ENCODE measurements around the gene HILPDA.
A peak's percentile ranks its signal among the peaks of the same experiment; 100 is the strongest.
"Not testable (repeated sequence)": the region's sequence is repeated elsewhere in the genome, so short reads cannot be mapped to it uniquely, and the experiment has no call there.

HILPDA gene

DNA sequence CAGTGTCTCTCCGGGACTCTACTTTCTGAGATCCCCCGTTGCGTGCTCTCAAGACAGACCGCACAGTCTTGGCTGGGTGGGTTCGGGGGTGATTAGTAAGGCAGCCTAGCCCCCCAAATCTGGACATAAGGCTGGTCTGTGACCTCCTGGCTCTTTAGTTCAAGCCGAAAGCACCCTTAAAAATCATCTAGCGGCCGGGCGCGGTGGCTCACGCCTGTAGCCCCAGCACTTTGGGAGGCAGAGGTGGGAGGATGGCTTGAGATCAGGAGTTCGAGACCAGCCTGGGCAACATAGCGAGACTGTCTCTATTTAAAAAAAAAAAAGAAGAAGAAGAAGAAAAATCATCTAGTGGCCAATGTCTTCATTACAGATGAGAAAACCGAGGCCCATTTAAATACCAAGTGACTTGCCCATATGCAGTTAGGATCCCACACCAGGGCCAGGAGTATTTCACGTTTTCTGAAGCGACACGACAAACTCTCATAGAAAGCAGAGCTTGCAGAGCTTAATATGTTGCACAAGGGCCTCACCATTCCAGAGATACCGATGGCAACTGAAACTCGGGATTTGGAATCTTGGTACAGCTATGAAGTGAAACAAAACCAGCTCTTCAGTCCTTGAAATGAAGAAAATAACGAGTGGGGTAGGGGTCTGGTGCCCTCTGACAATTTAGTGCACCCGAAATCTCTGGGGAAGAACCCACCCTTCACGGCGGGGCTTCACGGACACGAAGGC, 703 bp upstream of the HILPDA start:
- TF ChIP-seq, protein P1, sequence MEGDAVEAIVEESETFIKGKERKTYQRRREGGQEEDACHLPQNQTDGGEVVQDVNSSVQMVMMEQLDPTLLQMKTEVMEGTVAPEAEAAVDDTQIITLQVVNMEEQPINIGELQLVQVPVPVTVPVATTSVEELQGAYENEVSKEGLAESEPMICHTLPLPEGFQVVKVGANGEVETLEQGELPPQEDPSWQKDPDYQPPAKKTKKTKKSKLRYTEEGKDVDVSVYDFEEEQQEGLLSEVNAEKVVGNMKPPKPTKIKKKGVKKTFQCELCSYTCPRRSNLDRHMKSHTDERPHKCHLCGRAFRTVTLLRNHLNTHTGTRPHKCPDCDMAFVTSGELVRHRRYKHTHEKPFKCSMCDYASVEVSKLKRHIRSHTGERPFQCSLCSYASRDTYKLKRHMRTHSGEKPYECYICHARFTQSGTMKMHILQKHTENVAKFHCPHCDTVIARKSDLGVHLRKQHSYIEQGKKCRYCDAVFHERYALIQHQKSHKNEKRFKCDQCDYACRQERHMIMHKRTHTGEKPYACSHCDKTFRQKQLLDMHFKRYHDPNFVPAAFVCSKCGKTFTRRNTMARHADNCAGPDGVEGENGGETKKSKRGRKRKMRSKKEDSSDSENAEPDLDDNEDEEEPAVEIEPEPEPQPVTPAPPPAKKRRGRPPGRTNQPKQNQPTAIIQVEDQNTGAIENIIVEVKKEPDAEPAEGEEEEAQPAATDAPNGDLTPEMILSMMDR (IDR thresholded peaks at IDR 0.05; ENCODE audit: low read depth, low read length) = no peak

DNA sequence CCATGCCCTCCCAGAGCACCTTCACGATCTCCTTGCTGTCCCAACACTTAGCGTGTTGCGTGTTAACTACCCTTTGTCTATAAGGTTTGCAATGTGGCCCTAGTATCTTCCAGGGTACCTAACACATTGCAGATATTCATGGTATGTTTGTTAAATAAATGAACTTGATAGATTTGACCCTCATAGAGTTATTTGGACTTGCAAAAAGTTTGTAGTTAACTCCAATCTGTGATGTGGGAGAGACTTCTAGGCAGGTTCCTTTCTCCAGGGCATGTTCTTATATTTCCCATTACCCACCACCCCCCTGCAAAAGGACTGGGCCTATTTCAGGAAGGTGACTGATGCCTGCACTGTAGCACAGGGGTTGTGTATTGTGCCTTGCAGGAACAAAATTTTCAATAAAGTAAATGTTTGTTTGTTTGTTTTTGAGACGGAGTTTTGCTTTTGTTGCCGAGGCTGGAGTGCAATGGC, 612 bp downstream of the HILPDA start:
- H3K4me3 ChIP-seq (ENCODE audit: low read depth, low read length) = peak overlapping the region; percentile 97
- TF ChIP-seq, protein P1 (IDR thresholded peaks at IDR 0.05; ENCODE audit: low read depth, low read length) = no peak

More for the DNA sequence above, 703 bp upstream of the HILPDA start:
- peak overlapping the region; percentile 97 for H3K4me3 ChIP-seq (ENCODE audit: low read depth, low read length)

DNA sequence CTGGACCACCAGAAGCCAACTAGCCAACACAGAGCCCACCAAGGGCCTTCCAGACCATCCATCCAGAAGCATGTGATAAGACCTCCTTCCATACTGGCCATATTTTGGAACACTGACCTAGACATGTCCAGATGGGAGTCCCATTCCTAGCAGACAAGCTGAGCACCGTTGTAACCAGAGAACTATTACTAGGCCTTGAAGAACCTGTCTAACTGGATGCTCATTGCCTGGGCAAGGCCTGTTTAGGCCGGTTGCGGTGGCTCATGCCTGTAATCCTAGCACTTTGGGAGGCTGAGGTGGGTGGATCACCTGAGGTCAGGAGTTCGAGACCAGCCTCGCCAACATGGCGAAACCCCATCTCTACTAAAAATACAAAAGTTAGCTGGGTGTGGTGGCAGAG, 1.7 kb downstream of the HILPDA start:
- H3K4me3 ChIP-seq (ENCODE audit: low read depth, low read length) = peak overlapping the region; percentile 97; the same call in 1 of the 2 replicates

DNA sequence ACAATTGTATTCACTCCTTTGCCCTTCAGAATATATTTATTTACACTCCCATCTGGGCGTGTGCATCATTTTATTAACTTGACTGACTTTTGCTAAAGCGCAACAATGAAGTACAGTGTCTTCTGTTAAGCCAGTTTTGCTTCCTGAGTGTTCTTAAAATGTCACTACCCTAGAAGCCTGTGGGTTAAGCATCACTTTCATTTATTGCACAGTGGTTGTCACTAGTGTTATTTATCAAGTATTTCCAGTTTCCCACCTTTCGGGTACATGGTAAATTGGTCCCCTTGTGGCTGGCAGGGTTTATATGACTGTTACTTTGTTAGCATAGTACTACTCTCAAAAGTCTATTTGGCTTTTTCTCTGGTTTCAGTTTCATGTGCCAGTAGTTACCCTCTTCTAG, 3.3 kb downstream of the HILPDA start:
- TF ChIP-seq, protein P1 (IDR thresholded peaks at IDR 0.05; ENCODE audit: low read depth, low read length) = no peak
- H3K4me3 ChIP-seq (ENCODE audit: low read depth, low read length) = no peak overlapping the region

DNA sequence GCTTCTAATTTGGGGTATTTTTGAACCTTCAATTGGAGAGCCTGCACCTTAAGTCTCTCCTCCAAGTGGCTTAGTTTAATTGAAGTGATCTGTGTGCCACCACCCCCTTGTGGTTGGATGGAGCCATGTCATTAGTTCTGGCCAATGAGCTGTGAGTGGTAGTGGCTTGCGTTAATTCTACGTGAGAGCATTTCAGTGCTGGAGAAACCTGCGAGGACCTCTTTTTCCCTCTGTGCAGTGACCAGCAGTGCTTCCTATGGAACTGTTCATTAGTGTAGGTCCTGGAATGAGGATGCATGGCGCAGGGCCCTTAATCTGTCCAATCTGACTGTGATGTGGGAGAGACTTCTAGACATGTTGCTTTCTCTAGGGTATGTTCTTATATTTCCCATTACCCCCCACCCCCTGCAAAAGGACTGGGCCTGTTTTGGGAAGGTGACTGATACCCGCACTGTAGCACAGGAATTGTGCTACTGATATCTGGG, 3.8 kb downstream of the HILPDA start:
- no peak overlapping the region for H3K4me3 ChIP-seq (ENCODE audit: low read depth, low read length)
- TF ChIP-seq, protein P1 (IDR thresholded peaks at IDR 0.05; ENCODE audit: low read depth, low read length) = peak; percentile 77

DNA sequence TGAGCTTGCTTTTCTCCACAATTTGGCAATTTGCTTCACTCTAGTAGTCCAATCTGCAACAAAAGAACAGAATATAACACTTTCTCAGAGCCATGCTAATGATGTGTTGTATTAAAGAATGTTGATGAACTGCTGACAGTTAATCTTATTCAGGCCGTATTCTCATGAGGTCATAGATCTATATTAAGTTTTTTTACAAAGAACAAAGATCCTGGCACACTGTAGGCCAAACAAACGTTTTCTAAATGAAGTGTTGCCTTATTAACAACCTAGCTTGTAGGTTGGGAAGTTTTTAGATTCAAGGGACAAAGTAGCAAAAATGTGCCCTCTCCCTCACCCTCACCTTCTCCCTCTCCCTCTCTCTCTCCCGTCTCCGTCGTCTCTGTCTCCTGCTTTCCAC, 6.8 kb downstream of the HILPDA start:
- no peak overlapping the region for H3K4me3 ChIP-seq (ENCODE audit: low read depth, low read length)
- TF ChIP-seq, protein P1 (IDR thresholded peaks at IDR 0.05; ENCODE audit: low read depth, low read length) = no peak

DNA sequence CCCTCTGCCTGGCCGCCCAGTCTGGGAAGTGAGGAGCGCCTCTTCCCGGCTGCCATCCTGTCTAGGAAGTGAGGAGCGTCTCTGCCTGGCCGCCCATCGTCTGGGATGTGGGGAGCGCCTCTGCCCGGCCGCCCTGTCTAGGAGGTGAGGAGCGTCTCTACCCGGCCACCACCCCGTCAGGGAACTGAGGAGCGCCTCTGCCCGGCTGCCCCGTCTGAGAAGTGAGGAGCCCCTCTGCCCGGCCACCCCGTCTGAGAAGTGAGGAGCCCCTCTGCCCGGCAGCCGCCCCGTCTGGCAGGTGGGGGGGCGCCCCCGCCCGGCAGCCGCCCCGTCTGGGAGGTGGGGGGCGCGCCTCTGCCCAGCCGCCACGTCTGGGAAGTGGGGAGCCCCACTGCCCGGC, 7.7 kb downstream of the HILPDA start:
- not testable (repeated sequence) for H3K4me3 ChIP-seq (ENCODE audit: low read depth, low read length)

DNA sequence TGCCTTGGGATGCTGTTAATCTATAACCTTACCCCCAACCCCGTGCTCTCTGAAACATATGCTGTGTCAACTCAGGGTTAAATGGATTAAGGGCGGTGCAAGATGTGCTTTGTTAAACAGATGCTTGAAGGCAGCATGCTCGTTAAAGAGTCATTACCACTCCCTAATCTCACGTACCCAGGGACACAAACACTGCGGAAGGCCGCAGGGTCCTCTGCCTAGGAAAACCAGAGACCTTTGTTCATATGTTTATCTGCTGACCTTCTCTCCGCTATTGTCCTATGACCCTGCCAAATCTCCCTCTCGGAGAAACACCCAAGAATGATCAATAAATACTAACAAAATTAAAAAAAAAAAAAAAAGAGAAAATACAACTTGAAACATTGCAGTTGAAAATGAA, 8.3 kb downstream of the HILPDA start:
- H3K4me3 ChIP-seq (ENCODE audit: low read depth, low read length) = not testable (repeated sequence)

DNA sequence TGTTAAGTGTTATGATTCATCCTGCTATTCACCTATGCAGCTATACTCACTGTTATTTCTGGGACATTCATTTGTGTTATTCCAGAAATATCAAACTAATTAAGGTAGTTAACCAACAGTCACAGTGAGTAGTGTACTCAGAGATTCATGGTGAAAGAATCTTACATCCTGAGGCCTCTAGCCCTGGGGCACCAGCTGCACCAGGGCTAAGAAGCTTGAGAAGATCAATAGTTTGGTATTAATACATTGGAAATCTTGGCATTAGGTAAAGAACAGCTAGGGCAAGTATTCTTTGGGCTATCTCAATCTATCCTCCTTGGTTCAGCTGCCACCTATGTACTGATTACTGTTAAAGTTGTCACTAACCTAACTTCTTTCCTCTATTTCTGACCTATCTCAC, 11.2 kb downstream of the HILPDA start:
- H3K4me3 ChIP-seq (ENCODE audit: low read depth, low read length) = not testable (repeated sequence)

DNA sequence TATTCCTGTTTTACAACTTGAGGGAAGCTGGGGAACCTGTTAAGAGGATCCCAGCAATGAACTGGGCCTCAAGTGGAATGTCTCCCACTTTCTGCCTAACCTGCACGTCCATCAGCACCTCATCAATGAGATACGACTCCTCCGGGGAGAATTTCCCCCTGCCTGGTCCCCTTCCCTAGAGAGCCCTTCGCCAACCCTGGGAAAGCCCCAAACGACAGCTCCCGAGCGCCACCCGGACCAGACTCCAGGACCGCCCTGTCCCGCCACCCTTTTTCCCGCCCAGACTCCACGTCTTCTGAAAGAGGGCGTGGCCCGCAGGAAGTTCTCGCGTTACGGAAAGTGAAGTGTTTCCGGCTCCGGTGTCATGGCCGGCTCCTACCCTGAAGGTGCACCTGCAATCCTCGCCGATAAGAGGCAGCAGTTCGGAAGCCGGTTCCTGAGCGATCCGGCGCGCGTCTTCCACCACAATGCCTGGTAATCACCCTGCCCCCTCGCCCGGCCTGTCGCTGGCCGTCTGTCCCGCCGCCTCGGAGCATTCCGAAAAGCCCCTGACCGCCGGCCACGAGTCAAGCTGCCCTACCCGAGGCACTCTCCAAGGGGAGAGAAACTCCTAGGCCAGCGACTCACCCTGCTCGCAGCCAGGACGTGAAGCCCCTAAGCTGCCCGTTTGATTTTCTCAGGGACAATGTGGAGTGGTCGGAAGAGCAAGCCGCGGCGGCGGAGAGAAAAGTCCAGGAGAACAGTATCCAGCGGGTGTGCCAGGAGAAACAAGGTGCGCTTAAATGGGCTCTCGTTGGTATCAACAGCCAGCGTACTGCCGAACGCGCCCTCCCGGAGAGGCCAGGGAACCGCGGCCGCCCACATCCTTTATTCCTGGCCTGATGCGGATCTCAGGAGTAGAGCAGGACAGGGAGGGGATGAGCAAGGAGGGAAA, 21.0 kb downstream of the HILPDA start, which contains the start of gene METTL2B:
Gene METTL2B (plus strand): TSS at position 347 of the 934 bp plus-strand sequence. CDS start 18 bp downstream, at position 365.
- H3K4me3 ChIP-seq (ENCODE audit: low read depth, low read length) = peak within 1 kb of the TSS; percentile 79

DNA sequence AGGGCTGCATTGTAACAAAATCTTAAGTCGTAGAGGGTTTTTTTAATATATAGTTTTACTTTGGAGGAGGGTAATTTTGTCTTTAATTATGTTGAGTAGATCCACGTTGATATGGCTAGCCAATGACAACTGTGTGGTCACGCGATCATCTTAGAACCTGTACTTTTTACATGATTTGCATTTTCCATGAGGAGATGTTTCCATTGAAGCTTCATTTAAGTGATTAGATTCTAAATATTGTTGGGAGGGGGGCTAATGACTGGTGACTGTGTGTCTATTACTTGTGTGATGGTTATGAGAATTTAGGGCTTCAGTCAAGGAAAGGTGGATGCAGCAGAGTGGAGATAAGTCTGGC, 21.6 kb downstream of the HILPDA start:
- H3K4me3 ChIP-seq (ENCODE audit: low read depth, low read length) = peak overlapping the region; percentile 79

DNA sequence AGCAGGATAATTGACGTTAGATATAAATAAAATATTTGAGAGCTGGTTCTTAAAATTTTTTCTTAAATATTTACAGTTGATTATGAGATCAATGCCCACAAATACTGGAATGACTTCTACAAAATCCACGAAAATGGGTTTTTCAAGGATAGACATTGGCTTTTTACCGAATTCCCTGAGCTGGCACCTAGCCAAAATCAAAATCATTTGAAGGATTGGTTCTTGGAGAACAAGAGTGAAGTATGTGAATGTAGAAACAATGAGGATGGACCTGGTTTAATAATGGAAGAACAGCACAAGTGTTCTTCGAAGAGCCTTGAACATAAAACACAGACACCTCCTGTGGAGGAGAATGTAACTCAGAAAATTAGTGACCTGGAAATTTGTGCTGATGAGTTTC, 23.4 kb downstream of the HILPDA start:
- not testable (repeated sequence) for H3K4me3 ChIP-seq (ENCODE audit: low read depth, low read length)

DNA sequence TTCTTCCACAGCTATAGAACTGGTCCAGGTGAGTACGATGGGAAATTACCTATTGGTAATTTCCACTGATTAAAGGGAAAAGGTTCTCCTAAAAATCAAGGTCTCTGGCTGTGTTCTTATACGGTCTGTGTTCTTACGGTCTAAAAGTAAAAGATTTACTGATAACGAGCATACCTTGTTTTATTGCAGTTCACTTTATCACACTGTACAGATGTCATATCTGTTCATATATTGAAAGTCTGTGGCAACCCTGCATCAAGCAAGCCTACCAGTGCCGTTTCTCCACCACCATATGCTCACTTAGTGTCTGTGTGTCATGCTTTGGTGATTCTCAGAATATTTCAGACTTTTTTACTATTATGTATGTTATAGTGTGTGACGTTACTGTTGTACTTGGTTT, 32.5 kb downstream of the HILPDA start:
- not testable (repeated sequence) for H3K4me3 ChIP-seq (ENCODE audit: low read depth, low read length)
